Mesothelial cell of epicardium (in vitro differentiated cells): ENCODE data around the gene IFITM2. TPM values are rescaled to one million over a fixed set of nuclear protein-coding genes. Genes with fewer than 3 reads are reported as not detected.

Experiments
- DNase-seq, 2 experiments: peaks; one replicate each; pipeline ENCODE4 v3.0.0; 2021; ENCODE audit warnings: low spot score in 2 of 2; ENCODE audit not compliant: unreplicated experiment in 2 of 2
- H3K27ac Mint-ChIP-seq: 2 replicates; pipeline ENCODE4 v1.8.0; 2021; ENCODE audit warnings: mixed read lengths
- H3K27me3 Mint-ChIP-seq: 2 replicates; pipeline ENCODE4 v1.8.0; 2021; ENCODE audit warnings: low read depth, mixed read lengths
- H3K36me3 Mint-ChIP-seq: 2 replicates; pipeline ENCODE4 v1.8.0; 2021; ENCODE audit warnings: mixed read lengths
- H3K4me1 Mint-ChIP-seq: 2 replicates; pipeline ENCODE4 v1.8.0; 2021; ENCODE audit warnings: mixed read lengths
- H3K4me3 Mint-ChIP-seq: 2 replicates; pipeline ENCODE4 v1.8.0; 2021; ENCODE audit warnings: mild to moderate bottlenecking, moderate library complexity, mixed read lengths
- H3K9me3 Mint-ChIP-seq: 2 replicates; pipeline ENCODE4 v1.8.0; 2021; ENCODE audit warnings: mixed read lengths
- CTCF ChIP-seq: fragments of 200-600 bp; sonication (generic); IDR thresholded peaks from one replicate; pipeline ENCODE4 v1.5.0; 2021; ENCODE audit warnings: antibody characterized with exemption; ENCODE audit not compliant: unreplicated experiment
- total RNA-seq: library from RNA; stranded (reverse); gene quantifications from 3 replicates; pipeline ENCODE4 v1.2.1, GENCODE V29; 2021

The IFITM2 gene
- total RNA-seq, 1 donor from 2014 or later: 208 TPM

GRCh38 chr11:288478-289397 is 18.9 kb upstream of the IFITM2 start, which contains the start of gene PGGHG:
TSS of gene PGGHG (plus strand) at chr11:289126. CDS start at chr11:289817, 691 bp downstream.
- TF ChIP-seq CTCF: no peak
- H3K9me3 Mint-ChIP-seq: no peaks in the 10 kb centered on the region
- no peaks in the 10 kb centered on the region for H3K36me3 Mint-ChIP-seq
- peak; percentile 48 to 68 for DNase-seq
- peak within 1 kb of the TSS; percentile 75 for H3K4me3 Mint-ChIP-seq
- peak within 1 kb of the TSS; percentile 56 for H3K27ac Mint-ChIP-seq
- peaks cover 26% of the 10 kb centered on the region for H3K4me1 Mint-ChIP-seq
- peaks cover 10% of the 10 kb centered on the region for H3K27me3 Mint-ChIP-seq

- DNase-seq: no peak
- Mint-ChIP-seq H3K4me3 (peak overlapping the region; percentile 70), H3K27me3 (peaks cover 10% of the 10 kb centered on the region), H3K36me3 (no peaks in the 10 kb centered on the region), H3K27ac (peak overlapping the region; percentile 56), H3K9me3 (no peaks in the 10 kb centered on the region), H3K4me1 (peaks cover 24% of the 10 kb centered on the region)
- no peak for TF ChIP-seq CTCF
Measured at GRCh38 chr11:289398-289711, 18.3 kb upstream of the IFITM2 start.

DNA sequence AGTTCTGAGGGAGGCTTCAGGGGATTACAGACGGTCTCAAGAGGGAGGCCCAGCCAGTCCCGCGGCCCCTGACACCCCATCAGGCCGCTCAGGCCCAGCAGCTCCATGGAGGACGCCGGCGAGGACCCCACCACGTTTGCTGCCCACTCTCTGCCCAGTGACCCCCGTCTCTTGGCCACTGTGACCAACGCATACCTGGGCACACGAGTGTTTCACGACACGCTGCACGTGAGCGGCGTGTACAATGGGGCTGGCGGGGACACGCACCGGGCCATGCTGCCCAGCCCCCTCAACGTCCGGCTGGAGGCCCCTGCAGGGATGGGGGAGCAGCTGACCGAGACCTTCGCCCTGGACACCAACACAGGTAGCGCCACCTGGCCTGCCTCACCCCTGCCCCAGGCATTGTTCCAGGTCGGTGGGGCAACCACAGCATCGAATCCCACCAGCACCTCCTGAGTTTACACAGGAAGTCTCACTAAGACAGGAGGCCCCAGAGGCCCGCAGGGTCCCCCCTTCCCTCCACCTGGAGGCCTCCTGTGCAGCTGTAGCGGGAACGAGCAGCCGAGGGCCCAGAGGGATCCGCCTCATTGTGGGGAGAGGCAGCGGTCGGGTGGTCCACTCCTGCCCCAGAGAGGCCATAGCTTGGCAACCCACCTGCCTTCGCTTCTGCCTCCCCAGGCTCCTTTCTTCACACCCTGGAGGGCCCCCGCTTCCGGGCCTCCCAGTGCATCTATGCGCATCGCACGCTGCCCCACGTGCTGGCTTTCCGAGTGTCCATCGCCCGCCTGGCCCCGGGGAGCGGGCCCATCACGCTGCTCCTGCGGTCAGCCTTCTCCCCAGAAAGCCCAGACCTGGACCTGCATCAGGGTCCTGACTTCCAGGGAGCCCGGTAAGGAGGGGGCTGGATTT is 17.6 kb upstream of the IFITM2 start:
- peak overlapping the region; percentile 56 for H3K27ac Mint-ChIP-seq
- peaks cover 10% of the 10 kb centered on the region for H3K27me3 Mint-ChIP-seq
- H3K4me3 Mint-ChIP-seq: peak overlapping the region; percentile 70
- H3K4me1 Mint-ChIP-seq: peaks cover 24% of the 10 kb centered on the region
- H3K9me3 Mint-ChIP-seq: no peaks in the 10 kb centered on the region
- no peaks in the 10 kb centered on the region for H3K36me3 Mint-ChIP-seq
- peak in 1 of 2 experiments; percentile 18 for DNase-seq
- TF ChIP-seq CTCF: no peak

DNA sequence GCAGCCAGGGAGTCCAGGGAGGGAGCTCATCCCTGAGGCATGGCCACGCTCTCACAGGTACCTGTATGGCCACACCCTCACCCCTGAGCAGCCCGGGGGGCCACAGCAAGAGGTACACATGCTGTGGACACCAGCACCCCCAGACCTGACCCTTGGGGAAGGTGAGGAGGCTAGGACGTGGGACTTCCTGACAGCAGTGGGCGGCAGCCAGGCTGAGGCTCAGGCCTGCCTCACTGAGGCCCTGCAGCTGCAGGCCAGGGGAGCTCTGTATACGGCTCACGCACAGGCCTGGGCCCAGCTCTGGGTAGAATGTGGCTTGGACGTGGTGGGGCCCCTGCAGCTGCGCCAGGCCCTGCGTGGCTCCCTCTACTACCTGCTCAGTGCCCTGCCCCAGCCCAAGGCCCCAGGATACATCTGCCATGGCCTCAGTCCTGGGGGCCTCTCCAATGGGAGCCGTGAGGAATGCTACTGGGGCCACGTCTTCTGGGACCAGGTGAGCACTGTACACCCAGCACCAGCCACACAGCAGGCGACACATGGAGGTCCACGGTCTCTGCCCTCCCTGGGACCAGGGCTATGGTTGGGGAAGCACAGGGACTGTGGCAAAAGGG is 16.9 kb upstream of the IFITM2 start:
- Mint-ChIP-seq H3K9me3 (no peaks in the 10 kb centered on the region), H3K36me3 (no peaks in the 10 kb centered on the region), H3K4me1 (peaks cover 24% of the 10 kb centered on the region), H3K4me3 (peak overlapping the region; percentile 70), H3K27ac (peak overlapping the region; percentile 19), H3K27me3 (peaks cover 10% of the 10 kb centered on the region)
- no peak for TF ChIP-seq CTCF
- DNase-seq: peak in 1 of 2 experiments; percentile 2

GRCh38 chr11:291281-292210 is 16.1 kb upstream of the IFITM2 start:
- H3K27ac Mint-ChIP-seq: peak overlapping the region; percentile 19
- no peak for DNase-seq
- H3K4me3 Mint-ChIP-seq: peak overlapping the region; percentile 70
- H3K36me3 Mint-ChIP-seq: no peaks in the 10 kb centered on the region
- H3K9me3 Mint-ChIP-seq: no peaks in the 10 kb centered on the region
- H3K27me3 Mint-ChIP-seq: peaks cover 10% of the 10 kb centered on the region
- no peak for TF ChIP-seq CTCF
- H3K4me1 Mint-ChIP-seq: peaks cover 24% of the 10 kb centered on the region
